Measurements from ENCODE around the gene PLEKHF1.
"Not testable (repeated sequence)": the region's sequence is repeated elsewhere in the genome, so short reads cannot be mapped to it uniquely, and the experiment has no call there.

Gene PLEKHF1

GRCh38 chr19:29705706-29706105, 40.4 kb downstream of the PLEKHF1 start:
- Histone ChIP-seq H3K9ac (ENCODE audit: low read depth, low read length) (no peak overlapping the region), H3K9me3 (ENCODE audit: control insufficient read depth, insufficient read depth, low read length) (no peaks in the 10 kb centered on the region), H3K4me1 (ENCODE audit: insufficient read depth, low read length) (no peaks in the 10 kb centered on the region), H3K36me3 (ENCODE audit: insufficient read depth, low read length) (no peaks in the 10 kb centered on the region)

- no peak overlapping the region for H3K9ac ChIP-seq (ENCODE audit: low read depth, low read length)
- H3K36me3 ChIP-seq (ENCODE audit: insufficient read depth, low read length) = no peaks in the 10 kb centered on the region
- H3K9me3 ChIP-seq (ENCODE audit: control insufficient read depth, insufficient read depth, low read length) = no peaks in the 10 kb centered on the region
- no peaks in the 10 kb centered on the region for H3K4me1 ChIP-seq (ENCODE audit: insufficient read depth, low read length)
These were observed 41.4 kb downstream of the PLEKHF1 start for GRCh38 chr19:29706635-29707034.

DNA sequence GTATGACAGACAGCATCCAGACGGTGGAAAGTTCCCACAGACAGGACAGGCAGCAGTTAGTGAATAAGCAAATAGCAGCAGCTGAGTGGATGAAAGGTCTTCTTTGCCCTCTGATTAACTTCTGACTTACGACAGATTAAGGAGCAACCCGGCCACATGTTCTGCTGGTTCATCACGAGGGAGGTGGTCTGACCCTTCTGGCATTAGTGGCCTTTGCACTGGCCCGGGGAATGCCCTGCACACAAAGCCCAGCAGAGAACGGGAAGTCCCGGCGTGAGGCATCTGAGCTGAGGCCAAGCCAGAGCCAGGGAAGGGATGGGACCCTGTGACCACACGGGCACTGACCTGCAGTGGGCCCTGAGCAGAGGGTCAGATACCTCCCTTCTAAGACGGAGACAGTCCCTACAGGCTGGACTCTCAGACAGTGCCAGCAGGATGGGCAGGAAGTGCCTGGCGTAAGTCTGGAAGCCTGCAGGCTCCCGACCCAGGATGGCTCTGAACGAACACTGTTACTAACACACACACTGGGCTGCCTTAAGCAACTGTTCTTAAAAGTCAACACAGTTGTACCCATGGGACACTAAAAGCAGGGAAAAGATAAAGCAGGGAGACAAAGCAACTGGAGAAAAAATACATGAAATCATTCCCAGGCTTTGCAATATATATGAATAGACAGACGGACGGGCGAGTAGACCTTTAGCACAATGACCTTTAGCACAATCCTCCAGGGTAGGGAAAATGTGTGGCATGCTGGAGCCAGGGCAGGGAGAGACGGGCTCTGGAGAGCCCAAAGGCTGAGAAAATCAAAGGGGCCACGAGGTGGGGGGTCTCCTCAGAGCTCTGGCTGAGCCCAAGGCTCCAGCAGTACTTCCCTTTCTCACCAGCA, 43.5 kb downstream of the PLEKHF1 start:
- H3K9ac ChIP-seq (ENCODE audit: low read depth, low read length) = no peak overlapping the region
- no peaks in the 10 kb centered on the region for H3K36me3 ChIP-seq (ENCODE audit: insufficient read depth, low read length)
- H3K9me3 ChIP-seq (ENCODE audit: control insufficient read depth, insufficient read depth, low read length) = no peaks in the 10 kb centered on the region
- H3K4me1 ChIP-seq (ENCODE audit: insufficient read depth, low read length) = no peaks in the 10 kb centered on the region

DNA sequence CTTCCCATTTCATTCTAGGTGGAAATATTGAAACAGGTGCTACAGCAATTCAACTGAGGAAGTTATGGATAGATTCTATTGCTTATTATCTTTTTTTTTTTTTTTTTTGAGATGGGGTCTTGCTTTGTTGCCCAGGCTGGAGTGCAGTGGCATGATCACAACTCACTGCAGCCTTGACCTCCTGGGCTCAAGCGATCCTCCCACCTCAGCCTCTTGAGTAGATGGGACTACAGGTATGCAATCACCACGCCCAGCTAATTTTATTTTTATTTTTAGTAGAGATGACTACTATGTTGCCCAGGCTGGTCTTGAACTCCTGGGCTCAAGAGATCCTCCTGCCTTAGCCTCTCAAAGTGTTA, 44.2 kb downstream of the PLEKHF1 start:
- H3K4me1 ChIP-seq (ENCODE audit: insufficient read depth, low read length); H3K36me3 ChIP-seq (ENCODE audit: insufficient read depth, low read length); H3K9me3 ChIP-seq (ENCODE audit: control insufficient read depth, insufficient read depth, low read length); H3K9ac ChIP-seq (ENCODE audit: low read depth, low read length): not testable (repeated sequence)

GRCh38 chr19:29711584-29712132, 46.4 kb downstream of the PLEKHF1 start:
- H3K4me1 ChIP-seq (ENCODE audit: insufficient read depth, low read length) = peaks cover 8% of the 10 kb centered on the region; the same call in 1 of the 2 replicates
- H3K36me3 ChIP-seq (ENCODE audit: insufficient read depth, low read length) = no peaks in the 10 kb centered on the region
- no peaks in the 10 kb centered on the region for H3K9me3 ChIP-seq (ENCODE audit: control insufficient read depth, insufficient read depth, low read length)
- H3K9ac ChIP-seq (ENCODE audit: low read depth, low read length) = no peak overlapping the region

DNA sequence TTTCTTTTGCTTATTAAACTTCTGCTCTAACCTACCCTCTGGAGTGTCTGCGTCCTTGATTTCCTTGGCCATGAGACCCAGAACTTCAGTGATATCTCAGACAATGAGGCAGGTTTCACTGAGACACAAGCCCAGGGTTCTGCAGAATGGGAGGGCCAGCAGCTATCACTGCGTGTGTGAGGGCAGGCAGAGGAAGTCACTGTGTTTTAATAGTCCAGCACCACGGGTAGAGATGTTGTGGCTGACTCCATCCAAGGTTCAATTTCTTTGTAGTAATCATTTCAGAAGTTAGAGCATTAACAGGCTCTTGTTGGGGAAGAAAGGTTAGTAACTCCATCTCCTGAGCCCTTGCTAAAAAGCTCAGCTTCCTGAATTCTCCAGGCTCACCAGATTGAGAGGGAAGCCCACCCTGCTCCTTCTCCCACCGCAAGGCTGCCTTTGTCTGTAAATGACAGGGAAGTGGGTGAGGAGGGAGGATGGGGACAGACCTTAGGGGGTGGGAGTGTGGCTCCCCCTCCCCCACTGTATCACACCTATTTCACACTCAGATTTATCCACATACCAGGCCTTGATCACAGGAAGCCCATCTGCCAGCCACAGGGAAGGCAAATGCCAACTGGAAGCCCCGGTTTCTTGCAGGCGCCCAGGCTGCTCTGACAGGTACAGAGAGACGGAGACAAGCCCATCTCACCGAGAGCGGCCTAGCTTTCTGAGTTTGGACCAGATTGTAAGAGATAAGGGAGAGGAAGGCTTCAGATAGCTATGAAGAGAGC, 47.7 kb downstream of the PLEKHF1 start:
- Histone ChIP-seq H3K9me3 (ENCODE audit: control insufficient read depth, insufficient read depth, low read length) (no peaks in the 10 kb centered on the region), H3K4me1 (ENCODE audit: insufficient read depth, low read length) (peaks cover 8% of the 10 kb centered on the region; the same call in 1 of the 2 replicates), H3K36me3 (ENCODE audit: insufficient read depth, low read length) (no peaks in the 10 kb centered on the region), H3K9ac (ENCODE audit: low read depth, low read length) (no peak overlapping the region)

DNA sequence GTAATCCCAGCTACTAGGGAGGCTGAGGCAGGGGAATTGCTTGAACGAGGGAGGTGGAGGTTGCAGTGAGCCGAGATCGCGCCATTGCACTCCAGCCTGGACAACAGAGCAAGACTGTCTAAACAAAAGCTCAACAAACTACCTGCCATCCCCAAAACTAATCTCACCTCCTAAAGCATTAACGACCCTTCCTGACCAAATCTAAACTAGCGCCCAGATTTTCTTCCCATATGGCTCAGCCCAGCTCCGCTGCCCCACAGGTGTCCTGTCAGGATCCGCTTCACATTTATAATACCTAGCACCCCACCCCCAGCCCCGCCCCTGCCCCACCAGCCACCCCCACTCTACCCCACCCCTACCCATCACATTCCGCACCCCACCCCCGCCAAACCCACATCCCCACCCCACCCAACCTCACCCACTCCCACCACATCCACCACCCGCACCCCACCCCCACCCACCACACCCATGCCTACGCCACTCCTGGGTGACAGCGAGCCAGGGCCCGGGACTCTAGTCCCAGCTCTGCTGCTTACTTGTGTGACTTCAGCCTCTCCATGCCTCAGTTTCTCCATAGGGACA, 49.2 kb downstream of the PLEKHF1 start:
- H3K4me1 ChIP-seq (ENCODE audit: insufficient read depth, low read length) = peaks cover 8% of the 10 kb centered on the region; the same call in 1 of the 2 replicates
- no peaks in the 10 kb centered on the region for H3K9me3 ChIP-seq (ENCODE audit: control insufficient read depth, insufficient read depth, low read length)
- H3K9ac ChIP-seq (ENCODE audit: low read depth, low read length) = peak overlapping the region; percentile 94; the same call in 1 of the 2 replicates
- H3K36me3 ChIP-seq (ENCODE audit: insufficient read depth, low read length) = no peaks in the 10 kb centered on the region

DNA sequence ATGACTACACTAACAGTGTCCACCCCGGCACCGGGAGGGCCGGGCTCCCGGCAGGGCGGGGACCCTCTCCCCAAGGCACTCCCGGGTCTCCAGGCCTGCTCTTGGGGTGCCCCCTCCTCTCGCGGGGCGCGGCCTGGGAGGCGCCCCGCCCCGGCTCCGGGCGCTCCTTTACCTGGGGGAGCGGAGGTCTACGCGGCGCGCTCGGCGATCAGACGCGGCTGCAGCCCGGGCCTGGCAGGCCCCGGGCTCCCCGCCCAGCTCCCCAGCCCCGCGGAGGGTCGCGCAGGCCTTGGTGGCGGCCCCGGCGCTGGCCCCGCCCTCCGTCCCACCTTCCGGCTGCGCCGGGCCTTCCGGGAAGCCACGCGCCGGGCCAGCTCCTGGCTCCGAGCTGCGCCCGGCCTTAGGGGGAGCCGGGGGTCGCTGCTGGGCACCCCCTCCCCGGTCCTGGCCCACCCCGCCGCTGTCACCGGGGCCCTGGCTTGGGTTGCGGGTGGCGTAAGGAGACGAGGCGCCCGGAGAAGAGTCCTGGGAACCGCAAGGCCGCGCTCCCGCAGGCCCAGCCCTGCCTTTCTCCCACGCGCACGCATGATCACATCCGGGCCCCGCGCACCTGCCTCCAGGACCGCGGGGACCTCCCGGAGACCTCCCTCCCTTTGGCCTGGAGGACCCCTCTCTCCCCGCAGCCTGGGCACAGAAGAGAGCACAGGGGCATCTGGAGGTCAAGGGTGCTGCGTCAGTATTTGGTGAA, 49.9 kb downstream of the PLEKHF1 start, which contains the start of gene C19orf12:
Gene C19orf12, minus strand, starts transcription at position 309 of the 748 bp plus-strand sequence. CDS start 6,848 bp downstream, outside the sequence.
- H3K9ac ChIP-seq (ENCODE audit: low read depth, low read length) = peak within 1 kb of the TSS; percentile 94
- H3K36me3 ChIP-seq (ENCODE audit: insufficient read depth, low read length) = no peaks in the 10 kb centered on the region
- H3K9me3 ChIP-seq (ENCODE audit: control insufficient read depth, insufficient read depth, low read length) = no peaks in the 10 kb centered on the region
- H3K4me1 ChIP-seq (ENCODE audit: insufficient read depth, low read length) = peaks cover 8% of the 10 kb centered on the region; the same call in 1 of the 2 replicates

GRCh38 chr19:29715701-29716581, 50.7 kb downstream of the PLEKHF1 start:
- peak overlapping the region; percentile 94 for H3K9ac ChIP-seq (ENCODE audit: low read depth, low read length)
- H3K9me3 ChIP-seq (ENCODE audit: control insufficient read depth, insufficient read depth, low read length) = no peaks in the 10 kb centered on the region
- no peaks in the 10 kb centered on the region for H3K36me3 ChIP-seq (ENCODE audit: insufficient read depth, low read length)
- peaks cover 8% of the 10 kb centered on the region; the same call in 1 of the 2 replicates for H3K4me1 ChIP-seq (ENCODE audit: insufficient read depth, low read length)

DNA sequence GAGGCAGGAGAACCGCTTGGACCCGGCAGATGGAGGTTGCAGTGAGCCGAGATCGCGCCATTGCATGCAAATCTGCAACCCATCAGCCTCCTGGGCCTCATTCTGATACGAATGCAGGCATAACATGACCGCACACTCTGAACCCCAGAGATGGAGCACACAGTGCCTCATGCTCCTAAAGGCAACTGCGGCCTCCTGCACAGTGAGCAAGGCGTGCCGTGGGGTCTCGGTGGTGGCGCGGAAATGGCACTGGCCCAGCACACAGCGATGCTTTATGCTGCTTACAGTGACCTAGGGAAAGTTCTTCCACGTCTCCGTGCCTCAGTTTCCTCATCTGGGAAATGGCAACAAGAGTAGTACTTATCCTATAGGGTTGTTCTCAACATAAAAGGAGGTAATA, 51.8 kb downstream of the PLEKHF1 start:
- H3K4me1 ChIP-seq (ENCODE audit: insufficient read depth, low read length) = peaks cover 8% of the 10 kb centered on the region; the same call in 1 of the 2 replicates
- H3K9ac ChIP-seq (ENCODE audit: low read depth, low read length) = no peak overlapping the region
- H3K9me3 ChIP-seq (ENCODE audit: control insufficient read depth, insufficient read depth, low read length) = no peaks in the 10 kb centered on the region
- H3K36me3 ChIP-seq (ENCODE audit: insufficient read depth, low read length) = no peaks in the 10 kb centered on the region

DNA sequence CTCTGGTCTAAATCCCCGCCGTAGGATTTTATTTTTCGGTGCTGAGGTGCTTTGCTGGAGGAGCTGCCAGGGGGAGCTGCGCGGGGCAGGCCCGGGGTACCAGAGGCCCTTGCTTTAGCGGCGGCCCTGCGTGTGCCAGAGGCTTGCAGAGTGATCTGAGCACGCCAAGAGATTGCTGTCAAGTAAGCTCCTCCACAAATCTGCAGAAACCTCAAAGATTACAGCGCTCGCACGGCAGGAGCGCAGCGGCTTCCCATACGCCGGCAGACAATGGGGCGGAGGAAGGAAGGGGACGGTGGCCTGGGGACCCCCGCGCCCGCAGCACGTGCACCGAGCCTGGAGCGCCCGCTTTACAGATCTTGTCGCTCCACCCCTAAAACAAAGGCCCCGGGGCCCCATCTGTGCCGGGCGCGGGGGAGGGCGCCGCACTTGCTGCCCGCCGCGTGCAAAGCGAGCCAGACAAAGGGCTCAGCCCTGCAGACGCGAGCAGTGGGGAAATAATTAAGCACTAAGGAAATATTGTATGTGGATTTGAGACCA, 58.9 kb downstream of the PLEKHF1 start:
- Histone ChIP-seq H3K4me1 (ENCODE audit: insufficient read depth, low read length) (no peaks in the 10 kb centered on the region), H3K9ac (ENCODE audit: low read depth, low read length) (peak overlapping the region; percentile 48), H3K36me3 (ENCODE audit: insufficient read depth, low read length) (no peaks in the 10 kb centered on the region), H3K9me3 (ENCODE audit: control insufficient read depth, insufficient read depth, low read length) (no peaks in the 10 kb centered on the region)

GRCh38 chr19:29724746-29725145, 59.5 kb downstream of the PLEKHF1 start:
- Histone ChIP-seq H3K9ac (ENCODE audit: low read depth, low read length) (peak overlapping the region; percentile 48; the same call in 1 of the 2 replicates), H3K4me1 (ENCODE audit: insufficient read depth, low read length) (no peaks in the 10 kb centered on the region), H3K9me3 (ENCODE audit: control insufficient read depth, insufficient read depth, low read length) (no peaks in the 10 kb centered on the region), H3K36me3 (ENCODE audit: insufficient read depth, low read length) (no peaks in the 10 kb centered on the region)

All from ES-I3 (cell line).